Mesenchymal stem cell (in vitro differentiated cells and primary cell): ENCODE results near the gene CACNA1C.

Experiments
- DNase-seq: peaks from one replicate; pipeline ENCODE4 v3.0.0-alpha.2; 2013
- H2AFZ ChIP-seq: one replicate; pipeline ENCODE4 v1.6.1; 2013; ENCODE audit warnings: low read depth, mild to moderate bottlenecking, control low read depth, inconsistent platforms, low read length, moderate library complexity
- H2AK5ac ChIP-seq: 2 replicates; pipeline ENCODE4 v1.6.1; 2013; ENCODE audit warnings: low read length, moderate library complexity, mild to moderate bottlenecking, inconsistent platforms; ENCODE audit not compliant: severe bottlenecking
- H2BK120ac ChIP-seq: one replicate; pipeline ENCODE4 v1.6.1; 2013; ENCODE audit warnings: low read depth, mild to moderate bottlenecking, inconsistent platforms, low read length, moderate library complexity
- H2BK12ac ChIP-seq, 2 experiments: one replicate each; pipeline ENCODE4 v1.6.1; 2013; ENCODE audit warnings: inconsistent platforms in 2 of 2, low read length in 2 of 2, mild to moderate bottlenecking in 2 of 2, moderate library complexity in 2 of 2, control low read depth in 1 of 2
- H2BK15ac ChIP-seq: one replicate; pipeline ENCODE4 v1.6.1; 2013; ENCODE audit warnings: mild to moderate bottlenecking, low read depth, inconsistent platforms; ENCODE audit not compliant: poor library complexity, severe bottlenecking
- H2BK5ac ChIP-seq: 2 replicates; pipeline ENCODE4 v1.6.1; 2013; ENCODE audit warnings: low read depth, mild to moderate bottlenecking, low read length, control low read depth, inconsistent platforms; ENCODE audit not compliant: poor library complexity, severe bottlenecking
- H3K14ac ChIP-seq, 2 experiments: one replicate each; pipeline ENCODE4 v1.6.1; 2013; ENCODE audit warnings: inconsistent platforms in 2 of 2, low read length in 2 of 2, control low read depth in 1 of 2, mild to moderate bottlenecking in 1 of 2, moderate library complexity in 1 of 2
- H3K18ac ChIP-seq, 2 experiments: one replicate each; pipeline ENCODE4 v1.6.1; 2013; ENCODE audit warnings: inconsistent platforms in 2 of 2, low read length in 2 of 2, control low read depth in 1 of 2, low read depth in 1 of 2, mild to moderate bottlenecking in 1 of 2
- H3K23ac ChIP-seq, 2 experiments: one replicate each; pipeline ENCODE4 v1.6.1; 2013; ENCODE audit warnings: inconsistent platforms in 2 of 2, low read length in 2 of 2, mild to moderate bottlenecking in 2 of 2, moderate library complexity in 2 of 2, control low read depth in 1 of 2
- H3K27ac ChIP-seq: 2 replicates; pipeline ENCODE4 v1.5.1; 2013; ENCODE audit warnings: mild to moderate bottlenecking, moderate library complexity, low read length, control low read depth, inconsistent platforms; ENCODE audit not compliant: poor library complexity, severe bottlenecking
- H3K27me3 ChIP-seq, 2 experiments: 2 replicates each; pipeline versions ENCODE4 v1.6.1 to v1.7.0; 2013; ENCODE audit warnings: low read length in 2 of 2, mild to moderate bottlenecking in 2 of 2, moderate library complexity in 2 of 2, control low read depth in 1 of 2, inconsistent platforms in 1 of 2; ENCODE audit not compliant: control insufficient read depth in 1 of 2, insufficient read depth in 1 of 2
- H3K36me3 ChIP-seq, 2 experiments: 2 replicates each; pipeline versions ENCODE4 v1.6.1 to v1.7.0; 2013; ENCODE audit warnings: low read length in 2 of 2, control low read depth in 1 of 2, inconsistent platforms in 1 of 2, low read depth in 1 of 2, mild to moderate bottlenecking in 1 of 2; ENCODE audit not compliant: insufficient read depth in 2 of 2, control insufficient read depth in 1 of 2
- H3K4ac ChIP-seq, 2 experiments: one replicate each; pipeline ENCODE4 v1.6.1; 2013; ENCODE audit warnings: inconsistent platforms in 2 of 2, low read length in 2 of 2, mild to moderate bottlenecking in 2 of 2, moderate library complexity in 2 of 2, control low read depth in 1 of 2, low read depth in 1 of 2
- H3K4me1 ChIP-seq: 2 replicates; pipeline ENCODE4 v1.6.1; 2013; ENCODE audit warnings: low read depth, low read length, control low read depth; ENCODE audit not compliant: control insufficient read depth, insufficient read depth
- H3K4me2 ChIP-seq: 2 replicates; pipeline ENCODE4 v1.6.1; 2013; ENCODE audit warnings: low read length, mild to moderate bottlenecking, inconsistent platforms; ENCODE audit not compliant: poor library complexity, severe bottlenecking
- H3K4me3 ChIP-seq, 2 experiments: 2 replicates each; pipeline versions ENCODE4 v1.5.1 to v1.7.0; 2013; ENCODE audit warnings: low read length in 2 of 2, mild to moderate bottlenecking in 2 of 2, control low read depth in 1 of 2, low read depth in 1 of 2; ENCODE audit not compliant: insufficient read depth in 1 of 2
- H3K79me1 ChIP-seq: replicated peaks from 2 replicates; pipeline ENCODE4 v1.6.1; 2013; ENCODE audit warnings: mild to moderate bottlenecking, control low read depth, low read length, inconsistent platforms; ENCODE audit not compliant: poor library complexity, severe bottlenecking
- H3K9ac ChIP-seq: 2 replicates; pipeline ENCODE4 v1.7.0; 2013; ENCODE audit warnings: mild to moderate bottlenecking, low read length, moderate library complexity
- H3K9me3 ChIP-seq: 2 replicates; pipeline ENCODE4 v1.7.0; 2013; ENCODE audit warnings: mild to moderate bottlenecking, low read length; ENCODE audit not compliant: control insufficient read depth
- H4K8ac ChIP-seq: one replicate; pipeline ENCODE4 v1.6.1; 2013; ENCODE audit warnings: inconsistent platforms, mild to moderate bottlenecking, low read length, moderate library complexity
- H4K91ac ChIP-seq: one replicate; pipeline ENCODE4 v1.6.1; 2013; ENCODE audit warnings: mild to moderate bottlenecking, low read length, inconsistent platforms
- WGBS: methylation state at CpG from one replicate; pipeline ENCODE4 v1.1.7; 2013; ENCODE audit warnings: mixed read lengths; 5-methylcytosine and 5-hydroxymethylcytosine counted together

Gene CACNA1C

GRCh38 chr12:2627835-2628191 lies 575.0 kb downstream of the CACNA1C start:
- H2AFZ ChIP-seq, result no peak overlapping the region
- no peak overlapping the region for H3K4ac ChIP-seq
- no peak overlapping the region for H3K23ac ChIP-seq
- no peaks in the 10 kb centered on the region for H3K79me1 ChIP-seq
- no peak overlapping the region for H2BK5ac ChIP-seq
- H3K14ac ChIP-seq, result no peak overlapping the region
- H4K8ac ChIP-seq, result no peak overlapping the region
- H3K27me3 ChIP-seq, result peaks cover 0 to 47% of the 10 kb centered on the region in 2 experiments
- H3K4me2 ChIP-seq, result no peak overlapping the region
- no peak overlapping the region for H2BK15ac ChIP-seq
- no peak overlapping the region for H2AK5ac ChIP-seq
- H4K91ac ChIP-seq, result no peak overlapping the region
- peaks cover 6% of the 10 kb centered on the region for H3K4me1 ChIP-seq
- no peak overlapping the region for H3K9ac ChIP-seq
- H3K27ac ChIP-seq, result no peak overlapping the region
- DNase-seq, result no peak
- no peak overlapping the region for H2BK120ac ChIP-seq
- no peak overlapping the region for H2BK12ac ChIP-seq
- peaks cover 0 to 17% of the 10 kb centered on the region in 2 experiments for H3K36me3 ChIP-seq
- no peak overlapping the region for H3K4me3 ChIP-seq
- 71% methylated on average over 10 of the region's 11 CpGs for WGBS
- no peak overlapping the region for H3K18ac ChIP-seq
- H3K9me3 ChIP-seq, result no peaks in the 10 kb centered on the region

GRCh38 chr12:2628401-2628800 lies 575.6 kb downstream of the CACNA1C start:
- Histone ChIP-seq H4K8ac (no peak overlapping the region), H2AFZ (no peak overlapping the region), H2AK5ac (no peak overlapping the region), H2BK120ac (no peak overlapping the region), H3K79me1 (no peaks in the 10 kb centered on the region), H3K9ac (no peak overlapping the region), H3K4me3 (no peak overlapping the region), H4K91ac (no peak overlapping the region), H3K4ac (no peak overlapping the region), H3K27ac (no peak overlapping the region), H3K18ac (no peak overlapping the region), H3K27me3 (peaks cover 0 to 42% of the 10 kb centered on the region in 2 experiments), H2BK15ac (no peak overlapping the region), H2BK12ac (no peak overlapping the region), H3K4me1 (peaks cover 6% of the 10 kb centered on the region), H3K36me3 (peaks cover 0 to 19% of the 10 kb centered on the region in 2 experiments), H3K23ac (no peak overlapping the region), H2BK5ac (no peak overlapping the region), H3K4me2 (no peak overlapping the region), H3K14ac (no peak overlapping the region), H3K9me3 (no peaks in the 10 kb centered on the region)
- 97% methylated on average over 4 of the region's 6 CpGs for WGBS
- DNase-seq, result no peak

GRCh38 chr12:2629051-2629450 lies 576.3 kb downstream of the CACNA1C start:
- Histone ChIP-seq H2AFZ (no peak overlapping the region), H3K4me2 (no peak overlapping the region), H3K27ac (no peak overlapping the region), H2BK5ac (no peak overlapping the region), H3K9me3 (no peaks in the 10 kb centered on the region), H3K18ac (no peak overlapping the region), H2BK12ac (no peak overlapping the region), H3K4me1 (peaks cover 6% of the 10 kb centered on the region), H3K23ac (no peak overlapping the region), H2BK120ac (no peak overlapping the region), H3K14ac (no peak overlapping the region), H2BK15ac (no peak overlapping the region), H2AK5ac (no peak overlapping the region), H3K79me1 (no peaks in the 10 kb centered on the region), H3K4ac (no peak overlapping the region), H3K36me3 (peaks cover 0 to 15% of the 10 kb centered on the region in 2 experiments), H4K91ac (no peak overlapping the region), H4K8ac (no peak overlapping the region), H3K4me3 (no peak overlapping the region), H3K9ac (no peak overlapping the region), H3K27me3 (peaks cover 0 to 42% of the 10 kb centered on the region in 2 experiments)
- WGBS, result 98% methylated on average over 5 of the region's 5 CpGs
- no peak for DNase-seq

- Histone ChIP-seq H3K27ac (no peak overlapping the region), H2BK120ac (no peak overlapping the region), H3K18ac (no peak overlapping the region), H3K4me1 (peaks cover 6% of the 10 kb centered on the region), H2BK15ac (no peak overlapping the region), H3K9ac (no peak overlapping the region), H3K36me3 (peaks cover 0 to 17% of the 10 kb centered on the region in 2 experiments), H3K4me2 (no peak overlapping the region), H3K23ac (no peak overlapping the region), H4K91ac (no peak overlapping the region), H2BK12ac (no peak overlapping the region), H4K8ac (no peak overlapping the region), H3K27me3 (peaks cover 0 to 45% of the 10 kb centered on the region in 2 experiments), H2AFZ (no peak overlapping the region), H2AK5ac (no peak overlapping the region), H3K14ac (no peak overlapping the region), H3K9me3 (peaks cover 4% of the 10 kb centered on the region), H2BK5ac (no peak overlapping the region), H3K79me1 (no peaks in the 10 kb centered on the region), H3K4me3 (no peak overlapping the region), H3K4ac (no peak overlapping the region)
- no peak for DNase-seq
- WGBS, result 85% methylated on average over 10 of the region's 16 CpGs
Observed at GRCh38 chr12:2631653-2632350, 579.0 kb downstream of the CACNA1C start.
